ENCODE results near the gene MYRF.
A peak's percentile ranks its signal among the peaks of the same experiment; 100 is the strongest.

MYRF gene

GRCh38 chr11:61810671-61811175, 58.3 kb downstream of the MYRF start:
- H3K36me3 ChIP-seq (ENCODE audit: insufficient read depth, low read length) = peaks cover 87% of the 10 kb centered on the region
- TF ChIP-seq FOXP2 (optimal IDR thresholded peaks at IDR 0.05; ENCODE audit: control extremely low read depth, extremely low read length, insufficient read depth) = no peak
- TF ChIP-seq EZH2 (IDR thresholded peaks at IDR 0.05) = no peak
- TF ChIP-seq POLR2AphosphoS5 (IDR thresholded peaks at IDR 0.05; ENCODE audit: borderline replicate concordance, low read depth, low read length) = no peak
- no peak overlapping the region for H3K9ac ChIP-seq (ENCODE audit: insufficient read length)
- DNase-seq (ENCODE audit: low read depth, low spot score) = no peak
- no peaks in the 10 kb centered on the region for H3K9me3 ChIP-seq (ENCODE audit: low read depth, low read length)
- H3K27ac ChIP-seq = no peak overlapping the region
- no peak overlapping the region for H3K4me3 ChIP-seq

DNA sequence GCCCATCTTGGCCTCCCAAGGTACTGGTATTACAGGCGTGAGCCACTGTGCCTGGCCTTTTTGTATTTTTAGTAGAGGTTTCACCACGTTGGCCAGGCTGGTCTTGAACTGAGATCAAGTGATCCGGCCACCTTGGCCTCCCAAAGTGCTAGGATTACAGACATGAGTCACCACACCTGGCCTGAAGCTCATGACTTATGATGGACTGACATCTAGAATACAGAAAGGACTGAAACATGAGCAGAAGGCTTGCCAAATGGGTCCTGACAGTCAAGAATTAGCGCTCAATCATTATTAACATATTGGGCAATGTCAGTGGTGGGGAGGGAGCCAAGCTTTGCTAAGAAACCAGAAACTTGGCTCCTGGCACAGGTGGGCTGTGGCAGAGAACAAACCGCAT, 59.4 kb downstream of the MYRF start:
- no peak overlapping the region for H3K27ac ChIP-seq
- no peaks in the 10 kb centered on the region for H3K9me3 ChIP-seq (ENCODE audit: low read depth, low read length)
- no peak overlapping the region for H3K9ac ChIP-seq (ENCODE audit: insufficient read length)
- no peak overlapping the region for H3K4me3 ChIP-seq
- TF ChIP-seq EZH2 (IDR thresholded peaks at IDR 0.05) (no peak), POLR2AphosphoS5 (IDR thresholded peaks at IDR 0.05; ENCODE audit: borderline replicate concordance, low read depth, low read length) (no peak), FOXP2 (optimal IDR thresholded peaks at IDR 0.05; ENCODE audit: control extremely low read depth, extremely low read length, insufficient read depth) (no peak)
- peaks cover 78% of the 10 kb centered on the region for H3K36me3 ChIP-seq (ENCODE audit: insufficient read depth, low read length)
- no peak for DNase-seq (ENCODE audit: low read depth, low spot score)

DNA sequence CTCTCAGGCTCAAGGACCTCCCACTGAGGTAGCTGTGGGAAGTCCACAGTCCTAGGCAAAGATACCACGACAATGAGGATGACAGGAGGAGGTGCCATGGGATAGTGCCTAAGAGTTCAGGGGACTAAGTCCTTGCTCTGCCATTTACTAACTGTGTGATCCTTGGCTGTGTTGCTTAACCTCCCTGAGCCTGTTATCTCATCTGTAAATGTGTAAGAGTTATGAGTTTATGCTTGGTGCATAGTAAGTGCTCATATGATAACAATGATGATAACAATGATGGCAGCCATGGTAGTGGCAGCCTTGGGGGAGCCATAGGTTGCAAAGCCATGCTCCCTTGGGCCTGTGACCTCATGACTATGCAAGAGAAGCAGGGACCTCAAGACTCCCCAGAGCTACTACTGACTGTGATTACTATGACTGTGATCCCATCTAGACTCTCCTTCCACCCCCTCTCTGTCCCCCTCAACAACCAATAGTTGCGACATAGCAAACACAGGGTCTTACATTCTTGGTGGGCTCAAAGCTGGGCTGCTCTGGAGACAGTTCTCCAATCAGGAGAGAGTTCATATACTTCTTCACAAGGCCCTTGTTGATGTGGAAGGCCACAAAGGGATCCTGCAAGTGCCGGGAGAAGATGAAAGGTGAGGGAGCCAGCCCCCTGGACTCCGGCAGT, 60.4 kb downstream of the MYRF start:
- peaks cover 69% of the 10 kb centered on the region for H3K36me3 ChIP-seq (ENCODE audit: insufficient read depth, low read length)
- H3K4me3 ChIP-seq = no peak overlapping the region
- H3K27ac ChIP-seq = no peak overlapping the region
- H3K9ac ChIP-seq (ENCODE audit: insufficient read length) = no peak overlapping the region
- DNase-seq (ENCODE audit: low read depth, low spot score) = no peak
- no peaks in the 10 kb centered on the region for H3K9me3 ChIP-seq (ENCODE audit: low read depth, low read length)
- no peak; the same call in 1 of the 2 replicates for TF ChIP-seq POLR2AphosphoS5 (IDR thresholded peaks at IDR 0.05; ENCODE audit: borderline replicate concordance, low read depth, low read length)
- no peak for TF ChIP-seq FOXP2 (optimal IDR thresholded peaks at IDR 0.05; ENCODE audit: control extremely low read depth, extremely low read length, insufficient read depth)
- TF ChIP-seq EZH2 (IDR thresholded peaks at IDR 0.05) = no peak

GRCh38 chr11:61814247-61814957, 62.0 kb downstream of the MYRF start:
- Histone ChIP-seq H3K9me3 (ENCODE audit: low read depth, low read length) (no peaks in the 10 kb centered on the region), H3K36me3 (ENCODE audit: insufficient read depth, low read length) (peaks cover 54% of the 10 kb centered on the region), H3K27ac (peak overlapping the region; percentile 94), H3K4me3 (peak overlapping the region; percentile 95), H3K9ac (ENCODE audit: insufficient read length) (peak overlapping the region; percentile 58)
- no peak for TF ChIP-seq EZH2 (IDR thresholded peaks at IDR 0.05)
- no peak for TF ChIP-seq FOXP2 (optimal IDR thresholded peaks at IDR 0.05; ENCODE audit: control extremely low read depth, extremely low read length, insufficient read depth)
- no peak; the same call in 1 of the 2 replicates for TF ChIP-seq POLR2AphosphoS5 (IDR thresholded peaks at IDR 0.05; ENCODE audit: borderline replicate concordance, low read depth, low read length)
- no peak for DNase-seq (ENCODE audit: low read depth, low spot score)

DNA sequence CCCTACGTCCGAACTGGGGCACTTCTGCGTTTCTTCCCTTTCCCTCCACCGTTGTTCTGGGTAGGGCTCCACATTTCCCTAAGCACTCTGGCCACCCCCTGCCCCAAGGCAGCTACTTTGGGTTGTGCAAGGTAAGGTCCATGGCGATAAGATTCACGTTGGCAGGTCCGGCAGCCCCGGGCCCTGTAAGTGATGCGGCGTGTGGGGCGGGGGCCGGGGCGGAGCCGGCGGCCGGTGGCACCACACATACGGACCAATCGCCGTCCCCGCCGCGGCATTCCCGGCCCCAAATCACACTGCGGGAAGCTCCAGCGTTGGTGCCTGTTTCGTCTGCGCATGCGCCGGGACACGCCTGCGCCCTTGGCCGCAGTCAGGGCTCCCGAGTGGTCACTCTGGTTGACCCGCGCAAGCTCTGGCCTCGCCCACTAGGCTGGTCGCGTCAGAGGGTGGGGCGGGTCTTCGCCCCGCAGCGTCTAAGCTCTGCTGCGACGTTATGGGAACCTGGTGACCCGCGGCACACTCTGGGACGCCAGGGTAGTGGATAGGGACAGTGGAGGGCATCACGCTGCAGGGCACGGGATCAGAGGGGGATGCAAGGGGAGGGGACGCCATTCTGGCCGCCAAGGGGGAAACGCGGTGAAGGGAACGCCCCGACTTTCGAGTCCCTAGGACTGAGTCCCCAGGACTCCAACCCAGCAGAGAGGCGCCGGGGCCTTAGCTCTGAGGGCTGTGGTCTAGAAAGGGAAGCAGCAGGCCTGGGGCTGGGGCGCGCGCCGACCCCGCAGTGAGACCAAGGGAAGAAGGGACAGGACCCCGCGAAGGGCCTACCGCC, 62.7 kb downstream of the MYRF start:
- Histone ChIP-seq H3K9me3 (ENCODE audit: low read depth, low read length) (no peaks in the 10 kb centered on the region), H3K36me3 (ENCODE audit: insufficient read depth, low read length) (peaks cover 46% of the 10 kb centered on the region), H3K4me3 (peak overlapping the region; percentile 95), H3K9ac (ENCODE audit: insufficient read length) (peak overlapping the region; percentile 98), H3K27ac (peak overlapping the region; percentile 94)
- TF ChIP-seq EZH2 (IDR thresholded peaks at IDR 0.05) (no peak), POLR2AphosphoS5 (IDR thresholded peaks at IDR 0.05; ENCODE audit: borderline replicate concordance, low read depth, low read length) (peak; percentile 84)
- no peak for DNase-seq (ENCODE audit: low read depth, low spot score)

GRCh38 chr11:61815790-61816735, 63.6 kb downstream of the MYRF start:
- Histone ChIP-seq H3K36me3 (ENCODE audit: insufficient read depth, low read length) (peaks cover 37% of the 10 kb centered on the region), H3K9me3 (ENCODE audit: low read depth, low read length) (no peaks in the 10 kb centered on the region), H3K9ac (ENCODE audit: insufficient read length) (peak overlapping the region; percentile 98), H3K4me3 (peak overlapping the region; percentile 95), H3K27ac (peak overlapping the region; percentile 94)
- no peak for TF ChIP-seq EZH2 (IDR thresholded peaks at IDR 0.05)
- TF ChIP-seq POLR2AphosphoS5 (IDR thresholded peaks at IDR 0.05; ENCODE audit: borderline replicate concordance, low read depth, low read length) = peak; percentile 41; the same call in 1 of the 2 replicates
- DNase-seq (ENCODE audit: low read depth, low spot score) = no peak

- Histone ChIP-seq H3K9ac (ENCODE audit: insufficient read length) (peak within 1 kb of the TSS; percentile 98), H3K27ac (peak within 1 kb of the TSS; percentile 94), H3K9me3 (ENCODE audit: low read depth, low read length) (no peaks in the 10 kb centered on the region), H3K4me3 (peak within 1 kb of the TSS; percentile 95), H3K36me3 (ENCODE audit: insufficient read depth, low read length) (peaks cover 29% of the 10 kb centered on the region)
- TF ChIP-seq FOXP2 (optimal IDR thresholded peaks at IDR 0.05; ENCODE audit: control extremely low read depth, extremely low read length, insufficient read depth) (peak; percentile 98), EZH2 (IDR thresholded peaks at IDR 0.05) (no peak), POLR2AphosphoS5 (IDR thresholded peaks at IDR 0.05; ENCODE audit: borderline replicate concordance, low read depth, low read length) (peak; percentile 85)
- no peak for DNase-seq (ENCODE audit: low read depth, low spot score)
Measured at GRCh38 chr11:61816736-61817455, 64.5 kb downstream of the MYRF start, which contains the start of gene FADS1. TSS of gene FADS1 (minus strand) at chr11:61817003. CDS start at chr11:61816929, 74 bp downstream.

All from SK-N-MC (cell line).